Keratinocyte (primary cell): ENCODE results near the gene MSANTD2. TPM values are rescaled to one million over a fixed set of nuclear protein-coding genes. Genes with fewer than 3 reads are reported as not detected.

Experiments used
- DNase-seq: peaks from one replicate; pipeline ENCODE4 v3.0.0-alpha.2; 2011; ENCODE audit warnings: low read depth, missing footprints, low spot score
- FAIRE-seq: peaks from 2 replicates; lab custom pipeline; 2011; peaks lifted over from hg19 to GRCh38; lab: Jason Lieb, UNC
- H2AFZ ChIP-seq: 2 replicates; pipeline ENCODE4 v1.6.0; 2012; ENCODE audit warnings: low read length, control low read depth, inconsistent platforms; ENCODE audit not compliant: control insufficient read depth
- H3K27ac ChIP-seq: 2 replicates; pipeline ENCODE4 v1.5.1; 2011; ENCODE audit warnings: low read length; ENCODE audit not compliant: control insufficient read depth, insufficient read depth
- H3K27me3 ChIP-seq: 3 replicates; pipeline ENCODE4 v1.6.0; 2011; ENCODE audit warnings: low read length; ENCODE audit not compliant: control insufficient read depth, insufficient read depth; ENCODE audit errors: extremely low read depth
- H3K36me3 ChIP-seq, 2 experiments: 2 replicates in 1 of 2; 3 replicates in 1 of 2; pipeline ENCODE4 v1.5.1; 2011; ENCODE audit warnings: low read length in 2 of 2, mild to moderate bottlenecking in 1 of 2; ENCODE audit not compliant: control insufficient read depth in 2 of 2, insufficient read depth in 2 of 2; ENCODE audit errors: extremely low read depth in 1 of 2
- H3K4me1 ChIP-seq: 3 replicates; pipeline ENCODE4 v1.5.1; 2011; ENCODE audit warnings: low read length; ENCODE audit not compliant: control insufficient read depth, insufficient read depth; ENCODE audit errors: extremely low read depth
- H3K4me2 ChIP-seq: 3 replicates; pipeline ENCODE4 v1.6.0; 2011; ENCODE audit warnings: low read depth, low read length; ENCODE audit not compliant: control insufficient read depth, insufficient read depth; ENCODE audit errors: extremely low read depth
- H3K4me3 ChIP-seq, 3 experiments: fragments of 200-600 bp in 1 of 3; sonication (generic) in 1 of 3; 2 replicates in 2 of 3; 3 replicates in 1 of 3; pipeline ENCODE4 v1.5.1; 2011 to 2016; ENCODE audit warnings: low read length in 3 of 3, mild to moderate bottlenecking in 3 of 3, control low read depth in 2 of 3, inconsistent platforms in 1 of 3, low read depth in 1 of 3, mixed read lengths in 1 of 3, mixed run types in 1 of 3, moderate library complexity in 1 of 3; ENCODE audit not compliant: control insufficient read depth in 2 of 3, insufficient read depth in 2 of 3; ENCODE audit errors: extremely low read depth in 1 of 3
- H3K79me2 ChIP-seq: 2 replicates; pipeline ENCODE4 v1.6.0; 2012; ENCODE audit warnings: low read length; ENCODE audit not compliant: control insufficient read depth, insufficient read depth
- H3K9ac ChIP-seq: 3 replicates; pipeline ENCODE4 v1.6.0; 2011; ENCODE audit warnings: low read length; ENCODE audit not compliant: control insufficient read depth, insufficient read depth; ENCODE audit errors: extremely low read depth
- H3K9me1 ChIP-seq: 3 replicates; pipeline ENCODE4 v1.6.0; 2011; ENCODE audit warnings: low read length; ENCODE audit not compliant: control insufficient read depth, insufficient read depth; ENCODE audit errors: extremely low read depth
- H3K9me3 ChIP-seq: 2 replicates; pipeline ENCODE4 v1.5.1; 2012; ENCODE audit warnings: low read depth, low read length; ENCODE audit not compliant: control insufficient read depth
- H4K20me1 ChIP-seq: 3 replicates; pipeline ENCODE4 v1.6.0; 2011; ENCODE audit warnings: low read length; ENCODE audit not compliant: control insufficient read depth, insufficient read depth; ENCODE audit errors: extremely low read depth
- CTCF ChIP-seq, 3 experiments: IDR thresholded peaks in 1 of 3; conservative IDR thresholded peaks in 1 of 3; optimal IDR thresholded peaks in 1 of 3; 2 replicates in 2 of 3; 3 replicates in 1 of 3; pipeline versions ENCODE3 to v1.5.1; 2011; ENCODE audit warnings: low read length in 3 of 3, mild to moderate bottlenecking in 3 of 3, moderate library complexity in 2 of 3, control low read depth in 1 of 3, inconsistent platforms in 1 of 3; ENCODE audit not compliant: insufficient read depth in 2 of 3; ENCODE audit errors: extremely low read depth in 1 of 3
- EZH2 ChIP-seq: IDR thresholded peaks from one replicate; pipeline ENCODE4 v1.6.1; 2012; ENCODE audit warnings: inconsistent platforms, mild to moderate bottlenecking, low read length, moderate library complexity
- dilution Hi-C: fragments of 300-500 bp; cut with MboI; formaldehyde crosslinking; loops from one replicate; pipeline ENCODE4 v1.7.0; 2020; ENCODE audit warnings: low sequenced_read_pairs; ENCODE audit not compliant: extremely low pct_ligation_motif_present
- polyA plus RNA-seq, 5 experiments: library from polyadenylated mRNA; depleted of rRNA in 3 of 5; stranded (reverse) in 3 of 5; stranded (forward) in 1 of 5; unstranded in 1 of 5; fragments of >200 nt; gene quantifications; 1 replicate in 1 of 5; 2 replicates in 3 of 5; 3 replicates in 1 of 5; pipeline versions ENCODE4 v1.2.1 to v1.2.3, GENCODE V29; 2011 to 2012; ENCODE audit warnings: missing spikeins in 2 of 5, low read depth in 1 of 5, low replicate concordance in 1 of 5

Gene MSANTD2
- polyA plus RNA-seq, 1 donor (not counting 4 experiments of a cell fraction or from before 2014, with no cell fraction given), result 6.6 TPM

GRCh38 chr11:124748481-124749343 lies 51.5 kb downstream of the MSANTD2 start:
- no peak overlapping the region for H3K4me3 ChIP-seq
- no peak overlapping the region for H3K27ac ChIP-seq
- no peak overlapping the region for H2AFZ ChIP-seq
- dilution Hi-C loops, result no loop called here
- no peak overlapping the region for H3K9ac ChIP-seq
- no peaks in the 10 kb centered on the region for H4K20me1 ChIP-seq
- H3K9me3 ChIP-seq, result no peaks in the 10 kb centered on the region
- no peak for TF ChIP-seq EZH2
- no peak for TF ChIP-seq CTCF (optimal IDR thresholded peaks at IDR 0.05 in 1 of 3, IDR thresholded peaks at IDR 0.05 in 1 of 3, conservative IDR thresholded peaks at IDR 0.05 in 1 of 3; ENCODE audit: extremely low read depth in 1 of 3, insufficient read depth in 2 of 3, low read length in 3 of 3)
- H3K27me3 ChIP-seq, result peaks cover 51% of the 10 kb centered on the region
- H3K4me2 ChIP-seq, result no peak overlapping the region
- H3K79me2 ChIP-seq, result no peaks in the 10 kb centered on the region
- H3K9me1 ChIP-seq, result no peaks in the 10 kb centered on the region
- H3K36me3 ChIP-seq, result no peaks in the 10 kb centered on the region
- H3K4me1 ChIP-seq, result peaks cover 8% of the 10 kb centered on the region
- DNase-seq (no peak), FAIRE-seq (no peak)

GRCh38 chr11:124748100-124748418 lies 52.1 kb downstream of the MSANTD2 start:
- no peak overlapping the region for H3K4me3 ChIP-seq
- no peak overlapping the region for H2AFZ ChIP-seq
- H4K20me1 ChIP-seq, result no peaks in the 10 kb centered on the region
- H3K4me1 ChIP-seq, result peaks cover 8% of the 10 kb centered on the region
- H3K27me3 ChIP-seq, result peaks cover 50% of the 10 kb centered on the region
- dilution Hi-C loops, result no loop called here
- no peaks in the 10 kb centered on the region for H3K9me3 ChIP-seq
- no peak for FAIRE-seq
- no peaks in the 10 kb centered on the region for H3K9me1 ChIP-seq
- TF ChIP-seq CTCF (optimal IDR thresholded peaks at IDR 0.05 in 1 of 3, IDR thresholded peaks at IDR 0.05 in 1 of 3, conservative IDR thresholded peaks at IDR 0.05 in 1 of 3; ENCODE audit: extremely low read depth in 1 of 3, insufficient read depth in 2 of 3, low read length in 3 of 3), result no peak
- no peak for TF ChIP-seq EZH2
- no peak overlapping the region for H3K27ac ChIP-seq
- H3K4me2 ChIP-seq, result no peak overlapping the region
- H3K36me3 ChIP-seq, result no peaks in the 10 kb centered on the region
- no peak for DNase-seq
- no peak overlapping the region for H3K9ac ChIP-seq
- no peaks in the 10 kb centered on the region for H3K79me2 ChIP-seq
